Fibroblast of villous mesenchyme (primary cell): Measurements from ENCODE around the gene CSHL1. TPM values are rescaled to one million over a fixed set of nuclear protein-coding genes. Genes with fewer than 3 reads are reported as not detected.
A peak's percentile ranks its signal among the peaks of the same experiment; 100 is the strongest.

Experiments used
- DNase-seq: peaks from one replicate; pipeline ENCODE4 v3.0.0-alpha.2; 2010; ENCODE audit warnings: low read depth
- H3K4me3 ChIP-seq: 2 replicates; pipeline ENCODE4 v1.5.1; 2011; ENCODE audit warnings: low read depth, mild to moderate bottlenecking, low read length
- total RNA-seq: library from RNA; depleted of rRNA; stranded (reverse); fragments of >200 nt; gene quantifications from 2 replicates; pipeline ENCODE4 v1.2.3, GENCODE V29; 2012
- TF ChIP-seq, protein P1 (sequence below): IDR thresholded peaks from 2 replicates; pipeline ENCODE4 v1.5.1; 2012; ENCODE audit warnings: low read depth, mild to moderate bottlenecking, low read length; ENCODE audit not compliant: insufficient read depth

CSHL1 gene
- total RNA-seq, 1 donor: not detected

DNA sequence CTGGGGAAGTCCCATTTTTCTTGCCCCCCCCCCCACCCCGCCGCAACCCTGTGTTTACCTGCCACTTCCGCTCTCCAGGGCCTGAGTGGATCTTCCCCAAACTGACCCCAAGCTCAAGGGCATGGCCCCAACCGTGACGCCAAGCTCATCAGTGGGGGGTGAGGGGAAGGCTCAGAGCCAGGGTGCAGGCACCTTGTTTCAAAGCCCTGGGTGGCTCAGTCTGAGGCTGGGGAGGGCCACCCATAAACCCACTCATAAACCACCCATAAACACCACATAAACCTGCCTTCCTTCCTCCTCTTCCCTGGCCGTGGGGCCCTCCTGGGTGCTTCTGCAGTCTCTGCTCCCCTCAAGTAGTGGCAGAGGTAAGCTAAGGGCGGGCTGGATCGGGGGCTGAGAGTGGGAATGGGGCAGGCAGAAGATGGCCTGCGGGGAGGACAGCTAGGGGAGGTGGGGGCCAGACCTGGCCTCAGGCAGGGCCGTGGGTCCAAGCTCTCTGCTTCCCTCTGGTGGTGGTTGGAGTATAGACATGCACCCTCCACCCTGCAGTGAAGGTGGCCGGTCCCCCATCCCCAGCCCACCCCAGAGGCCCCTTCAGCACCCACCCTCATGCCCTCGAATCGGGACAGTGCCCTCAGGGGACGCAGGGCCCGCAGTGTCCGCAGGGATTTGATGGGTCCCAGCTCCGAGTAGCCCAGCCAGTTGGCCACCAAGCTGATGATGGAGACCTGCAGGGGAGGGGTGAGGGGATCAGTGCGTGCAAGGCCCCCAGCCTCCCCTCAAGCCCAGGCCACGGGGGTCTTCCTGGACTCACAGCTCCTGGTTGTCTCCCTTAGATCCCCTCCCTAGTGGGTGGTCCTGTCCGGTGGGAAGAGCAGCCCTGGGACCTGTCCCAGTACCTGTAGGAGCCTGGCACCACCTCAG is 35.6 kb upstream of the CSHL1 start:
- no peak overlapping the region for H3K4me3 ChIP-seq
- TF ChIP-seq, protein P1, sequence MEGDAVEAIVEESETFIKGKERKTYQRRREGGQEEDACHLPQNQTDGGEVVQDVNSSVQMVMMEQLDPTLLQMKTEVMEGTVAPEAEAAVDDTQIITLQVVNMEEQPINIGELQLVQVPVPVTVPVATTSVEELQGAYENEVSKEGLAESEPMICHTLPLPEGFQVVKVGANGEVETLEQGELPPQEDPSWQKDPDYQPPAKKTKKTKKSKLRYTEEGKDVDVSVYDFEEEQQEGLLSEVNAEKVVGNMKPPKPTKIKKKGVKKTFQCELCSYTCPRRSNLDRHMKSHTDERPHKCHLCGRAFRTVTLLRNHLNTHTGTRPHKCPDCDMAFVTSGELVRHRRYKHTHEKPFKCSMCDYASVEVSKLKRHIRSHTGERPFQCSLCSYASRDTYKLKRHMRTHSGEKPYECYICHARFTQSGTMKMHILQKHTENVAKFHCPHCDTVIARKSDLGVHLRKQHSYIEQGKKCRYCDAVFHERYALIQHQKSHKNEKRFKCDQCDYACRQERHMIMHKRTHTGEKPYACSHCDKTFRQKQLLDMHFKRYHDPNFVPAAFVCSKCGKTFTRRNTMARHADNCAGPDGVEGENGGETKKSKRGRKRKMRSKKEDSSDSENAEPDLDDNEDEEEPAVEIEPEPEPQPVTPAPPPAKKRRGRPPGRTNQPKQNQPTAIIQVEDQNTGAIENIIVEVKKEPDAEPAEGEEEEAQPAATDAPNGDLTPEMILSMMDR: peak; percentile 65
- DNase-seq: peak; percentile 26

DNA sequence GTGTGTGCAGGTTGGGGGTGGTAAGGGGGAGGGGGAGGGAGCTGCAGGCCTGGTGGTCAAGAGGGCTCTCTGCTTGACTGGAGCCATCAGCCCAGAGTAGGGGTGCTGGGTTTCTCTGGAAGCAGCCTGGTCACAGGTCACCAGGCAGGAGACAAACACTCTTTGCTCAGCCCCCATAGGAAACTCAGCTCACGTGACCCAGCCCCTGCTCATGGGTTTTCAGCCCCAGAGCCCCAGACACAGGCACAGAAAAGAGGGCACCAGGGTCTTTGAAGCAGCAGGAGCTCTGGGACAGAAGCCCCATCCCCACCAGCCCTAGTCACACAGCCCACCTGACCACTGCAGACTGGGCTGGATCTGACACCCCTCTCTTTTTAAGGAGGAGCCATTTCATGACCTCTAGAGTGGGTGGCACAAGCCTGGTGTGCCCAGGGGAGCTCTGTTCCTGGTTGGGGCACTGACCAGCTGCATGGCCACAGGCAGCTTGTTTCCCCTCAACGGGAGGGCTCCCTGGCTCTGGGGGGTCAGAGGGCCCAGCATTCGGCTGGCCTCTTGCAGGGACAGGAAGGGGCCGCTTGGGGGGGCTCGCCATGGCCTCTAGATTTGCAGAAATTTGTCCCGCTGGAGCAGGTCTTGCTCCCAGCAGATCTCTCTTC is 34.9 kb upstream of the CSHL1 start:
- DNase-seq: no peak
- H3K4me3 ChIP-seq: no peak overlapping the region
- TF ChIP-seq, protein P1: no peak

DNA sequence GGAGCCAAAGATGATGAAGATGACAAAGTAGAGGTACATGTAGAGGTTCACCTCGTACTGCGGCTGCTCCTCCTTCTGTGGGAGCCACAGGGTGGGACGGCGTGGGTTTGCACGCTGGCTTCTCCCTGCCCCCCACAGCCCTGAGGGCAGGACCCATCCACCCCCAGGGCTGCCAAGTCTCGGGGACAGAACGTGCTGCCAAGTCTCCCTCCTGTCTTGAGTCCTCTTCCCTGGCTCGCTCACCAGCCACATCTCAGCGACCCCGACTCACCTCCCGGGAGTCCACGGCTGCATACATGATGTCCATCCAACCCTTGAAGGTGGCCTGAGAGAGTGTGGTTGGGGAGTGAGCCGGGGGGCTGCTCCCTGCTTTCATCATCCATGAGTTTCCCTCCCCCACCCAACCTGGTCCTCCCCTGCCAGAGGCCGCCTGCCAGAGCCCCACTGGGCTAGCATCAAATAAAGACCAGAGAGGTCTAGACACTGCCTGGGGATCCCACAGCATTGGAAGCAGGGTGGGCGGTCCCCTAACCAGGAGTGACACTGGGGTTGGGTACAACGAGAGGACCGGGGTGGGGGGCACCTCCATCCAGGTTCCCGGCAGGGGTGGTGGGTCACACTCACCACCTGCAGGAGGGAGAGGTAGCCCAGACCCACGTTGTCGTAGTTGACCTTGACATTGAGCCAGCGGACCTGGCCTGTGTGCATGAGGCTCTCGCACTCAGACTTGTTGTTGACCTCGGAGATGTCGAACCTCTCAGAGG is 33.9 kb upstream of the CSHL1 start:
- DNase-seq: no peak
- TF ChIP-seq, protein P1: no peak
- H3K4me3 ChIP-seq: no peak overlapping the region

DNA sequence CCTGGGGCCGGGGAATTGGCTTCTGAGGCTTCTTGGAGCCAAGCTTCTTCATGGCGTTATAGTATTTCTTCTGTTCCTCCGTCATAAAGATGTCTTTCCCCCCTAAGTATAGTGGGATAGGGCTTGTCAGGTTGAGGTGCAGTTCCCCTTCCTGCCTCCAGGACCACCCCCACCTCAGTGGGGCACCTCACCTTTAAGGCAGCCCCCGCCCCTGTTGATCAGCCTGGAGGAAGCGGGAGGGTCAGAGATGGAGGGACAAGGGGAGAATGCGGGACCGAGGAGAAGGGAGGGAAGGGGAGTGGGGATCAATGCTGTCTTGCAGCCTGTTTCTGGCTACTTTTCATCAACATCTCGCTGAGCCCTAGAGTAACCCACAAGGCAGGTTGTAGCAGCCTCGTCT is 32.7 kb upstream of the CSHL1 start:
- TF ChIP-seq, protein P1: peak; percentile 24
- no peak overlapping the region for H3K4me3 ChIP-seq
- DNase-seq: no peak

DNA sequence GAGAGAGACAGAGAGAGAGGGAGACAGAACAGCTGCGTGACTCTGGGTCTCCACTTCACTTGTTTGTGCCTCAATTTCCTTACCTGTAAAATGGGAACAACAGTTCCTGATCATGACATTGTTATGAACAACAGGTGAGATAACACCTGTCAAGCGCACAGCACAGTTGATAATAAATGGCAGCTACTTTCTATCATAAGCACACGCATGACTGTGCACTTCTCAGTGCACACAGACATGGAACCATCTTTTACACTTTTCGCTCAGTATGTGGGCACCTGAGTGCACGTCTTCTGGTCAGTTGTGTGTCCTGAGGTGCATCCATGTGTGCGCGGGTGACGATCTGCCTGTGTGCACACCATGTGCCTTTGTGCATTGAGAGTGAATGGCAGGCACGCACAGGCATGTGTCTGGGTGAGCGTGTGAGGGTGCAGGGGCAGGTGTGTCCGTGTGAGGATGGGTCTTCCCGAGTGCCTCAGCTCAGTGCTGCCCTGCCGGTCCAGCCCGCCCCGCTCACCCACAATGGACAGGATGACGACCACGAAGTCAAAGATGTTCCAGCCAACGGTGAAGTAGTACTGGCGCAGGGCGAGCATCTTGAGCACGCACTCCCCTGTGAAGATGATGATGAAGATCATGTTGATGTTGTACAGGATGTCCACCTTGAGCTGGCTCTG is 31.4 kb upstream of the CSHL1 start:
- TF ChIP-seq, protein P1: no peak
- H3K4me3 ChIP-seq: no peak overlapping the region
- DNase-seq: no peak

DNA sequence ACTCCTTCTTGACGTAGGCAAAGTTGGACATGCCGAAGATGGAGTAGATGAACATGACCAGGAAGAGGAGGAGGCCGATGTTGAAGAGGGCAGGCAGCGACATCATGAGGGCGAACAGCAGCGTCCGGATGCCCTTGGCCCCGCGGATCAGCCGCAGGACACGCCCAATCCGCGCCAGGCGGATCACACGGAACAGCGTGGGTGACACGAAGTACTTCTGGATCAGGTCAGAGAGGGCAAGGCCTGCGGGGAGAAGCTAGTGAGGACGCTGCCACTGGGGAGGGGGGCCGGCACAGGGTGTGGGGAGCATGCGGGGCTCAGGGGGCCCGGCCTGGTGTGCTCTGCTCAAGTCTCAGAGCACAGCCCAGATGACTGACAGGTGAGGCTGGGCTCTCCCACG is 30.7 kb upstream of the CSHL1 start:
- TF ChIP-seq, protein P1: no peak
- DNase-seq: no peak
- no peak overlapping the region for H3K4me3 ChIP-seq
